ENCODE results near the gene SCAF4.

The SCAF4 gene

DNA sequence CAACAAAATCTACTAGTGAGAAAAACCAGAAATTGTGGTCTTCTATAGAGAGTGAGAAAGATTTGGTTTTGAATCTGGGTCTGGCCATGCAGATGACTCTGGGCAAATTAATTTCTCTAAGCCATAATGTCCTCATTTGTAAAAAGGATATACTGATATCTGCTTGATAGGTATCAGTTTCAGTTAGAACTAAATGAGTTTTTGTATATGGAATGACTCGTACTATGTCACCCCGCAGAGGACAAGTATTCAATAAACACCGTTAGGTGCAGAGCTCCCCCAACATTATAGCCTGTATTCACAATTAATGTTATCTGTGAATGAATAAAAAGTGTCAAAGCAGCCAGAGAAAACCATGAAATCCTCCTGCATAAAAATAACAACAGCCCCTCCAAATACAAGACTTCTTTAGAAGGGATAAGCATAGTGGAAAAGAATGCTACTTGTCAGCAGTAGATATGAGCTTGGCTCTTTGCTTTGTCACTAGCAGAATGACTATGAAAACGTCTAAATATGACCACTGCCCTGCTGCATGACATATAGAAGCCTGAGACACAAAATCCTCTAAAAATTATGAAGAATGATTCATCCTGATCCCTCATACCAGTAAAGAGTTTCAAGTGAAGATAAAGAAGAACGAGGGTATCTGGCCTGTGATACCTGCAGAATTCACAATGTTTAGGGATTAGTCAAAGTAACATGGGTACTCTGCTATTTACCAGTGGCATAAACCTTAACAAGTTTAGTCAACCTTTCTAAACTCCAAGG is 17.8 kb downstream of the SCAF4 start:
- Mint-ChIP-seq H3K4me1 (peaks cover 32% of the 10 kb centered on the region), H3K36me3 (ENCODE audit: low read depth) (peaks cover 5% of the 10 kb centered on the region), H3K9me3 (no peaks in the 10 kb centered on the region), H3K27me3 (ENCODE audit: low read depth) (no peaks in the 10 kb centered on the region), H3K4me3 (no peak overlapping the region), H3K27ac (peak overlapping the region in 1 of 3 experiments; percentile 67)
- no peak for TF ChIP-seq CTCF (IDR thresholded peaks at IDR 0.05; ENCODE audit: unreplicated experiment in 3 of 3)

- Mint-ChIP-seq H3K36me3 (ENCODE audit: low read depth) (no peaks in the 10 kb centered on the region), H3K27me3 (ENCODE audit: low read depth) (no peaks in the 10 kb centered on the region), H3K27ac (peak overlapping the region in 1 of 3 experiments; percentile 24), H3K4me1 (peaks cover 36% of the 10 kb centered on the region), H3K4me3 (no peak overlapping the region), H3K9me3 (no peaks in the 10 kb centered on the region)
- no peak for TF ChIP-seq CTCF (IDR thresholded peaks at IDR 0.05; ENCODE audit: unreplicated experiment in 3 of 3)
Measured at GRCh38 chr21:31713115-31713514, 18.8 kb downstream of the SCAF4 start.

DNA sequence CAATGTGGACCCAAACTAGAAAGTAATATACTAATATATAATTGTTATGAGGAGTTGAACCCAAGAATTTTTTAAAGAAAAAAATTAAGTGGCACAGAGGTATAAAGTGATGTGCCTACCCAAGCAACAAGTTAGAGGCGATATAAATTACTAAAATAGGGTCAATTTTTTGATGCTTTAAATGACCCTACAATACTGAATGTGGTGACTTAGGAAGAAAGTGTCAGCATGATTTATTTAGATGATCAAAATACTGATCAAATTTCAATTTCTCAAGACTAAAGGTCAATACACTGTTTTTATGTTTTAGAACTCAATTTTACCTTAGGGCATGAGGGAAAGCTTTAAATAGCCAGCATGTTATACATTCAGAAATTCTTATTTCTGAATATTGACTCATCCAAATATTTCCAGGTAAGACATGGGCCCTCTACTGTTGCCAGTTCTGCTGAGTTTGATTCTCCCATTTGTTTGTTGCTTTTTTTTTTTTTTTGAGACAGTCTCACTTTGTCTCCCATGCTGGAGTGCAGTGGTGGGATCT is 20.1 kb downstream of the SCAF4 start:
- no peak overlapping the region for H3K4me3 Mint-ChIP-seq
- H3K36me3 Mint-ChIP-seq (ENCODE audit: low read depth), result no peaks in the 10 kb centered on the region
- H3K27ac Mint-ChIP-seq, result no peak overlapping the region
- H3K9me3 Mint-ChIP-seq, result no peaks in the 10 kb centered on the region
- peaks cover 35% of the 10 kb centered on the region for H3K4me1 Mint-ChIP-seq
- no peak for TF ChIP-seq CTCF (IDR thresholded peaks at IDR 0.05; ENCODE audit: unreplicated experiment in 3 of 3)
- H3K27me3 Mint-ChIP-seq (ENCODE audit: low read depth), result no peaks in the 10 kb centered on the region

DNA sequence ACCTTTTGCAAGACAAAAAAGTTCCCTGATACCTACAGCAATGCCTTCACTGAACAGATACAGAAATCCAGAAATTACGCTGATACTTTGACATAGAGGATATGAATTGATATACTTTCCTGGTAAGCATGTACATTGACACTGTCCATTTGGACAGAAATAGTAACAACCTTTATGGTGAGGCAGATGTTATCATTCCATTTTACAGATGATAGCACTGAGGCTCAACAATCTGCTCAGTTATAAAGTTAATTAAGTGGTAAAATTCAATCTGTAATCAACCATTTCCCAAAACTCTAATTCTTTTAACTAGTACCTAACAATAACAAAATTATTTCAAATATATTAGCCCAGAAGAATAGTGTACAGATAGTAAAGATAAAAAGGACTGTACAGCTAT is 20.6 kb downstream of the SCAF4 start:
- Mint-ChIP-seq H3K36me3 (ENCODE audit: low read depth) (peaks cover 3% of the 10 kb centered on the region), H3K9me3 (no peaks in the 10 kb centered on the region), H3K4me3 (no peak overlapping the region), H3K4me1 (peaks cover 40% of the 10 kb centered on the region), H3K27me3 (ENCODE audit: low read depth) (no peaks in the 10 kb centered on the region), H3K27ac (no peak overlapping the region)
- TF ChIP-seq CTCF (IDR thresholded peaks at IDR 0.05; ENCODE audit: unreplicated experiment in 3 of 3), result no peak

DNA sequence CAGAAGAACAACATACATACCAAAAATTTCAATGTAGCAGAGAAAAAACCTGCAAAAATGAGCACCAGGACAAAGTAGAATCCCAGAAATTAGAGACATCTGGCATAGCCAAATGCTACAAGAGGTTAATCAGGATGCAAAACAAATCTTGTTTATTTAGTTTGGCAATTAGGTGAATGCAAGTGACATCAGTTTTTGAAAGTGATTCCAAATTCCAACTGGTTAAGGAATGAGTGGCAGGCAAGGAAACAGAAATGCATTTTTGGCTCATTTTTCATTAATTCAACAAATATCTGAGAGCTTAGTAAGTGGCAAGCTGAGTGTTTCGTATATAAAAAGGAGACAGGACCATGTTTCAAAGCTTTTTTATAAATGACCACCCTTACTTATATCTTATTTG is 21.3 kb downstream of the SCAF4 start:
- Mint-ChIP-seq H3K36me3 (ENCODE audit: low read depth) (peaks cover 5% of the 10 kb centered on the region), H3K4me1 (peaks cover 41% of the 10 kb centered on the region), H3K27me3 (ENCODE audit: low read depth) (no peaks in the 10 kb centered on the region), H3K27ac (no peak overlapping the region), H3K9me3 (no peaks in the 10 kb centered on the region), H3K4me3 (no peak overlapping the region)
- TF ChIP-seq CTCF (IDR thresholded peaks at IDR 0.05; ENCODE audit: unreplicated experiment in 3 of 3), result no peak

GRCh38 chr21:31708541-31708940 is 23.4 kb downstream of the SCAF4 start:
- Mint-ChIP-seq H3K4me3 (no peak overlapping the region), H3K4me1 (peaks cover 28% of the 10 kb centered on the region), H3K27me3 (ENCODE audit: low read depth) (no peaks in the 10 kb centered on the region), H3K9me3 (no peaks in the 10 kb centered on the region), H3K36me3 (ENCODE audit: low read depth) (peaks cover 8% of the 10 kb centered on the region), H3K27ac (no peak overlapping the region)
- TF ChIP-seq CTCF (IDR thresholded peaks at IDR 0.05; ENCODE audit: unreplicated experiment in 3 of 3), result no peak

Data from nephron (organoid).